ENCODE results near the gene OR7A5. TPM values are rescaled to one million over a fixed set of nuclear protein-coding genes. Genes with fewer than 3 reads are reported as not detected.

OR7A5 gene
- total RNA-seq = not detected

DNA sequence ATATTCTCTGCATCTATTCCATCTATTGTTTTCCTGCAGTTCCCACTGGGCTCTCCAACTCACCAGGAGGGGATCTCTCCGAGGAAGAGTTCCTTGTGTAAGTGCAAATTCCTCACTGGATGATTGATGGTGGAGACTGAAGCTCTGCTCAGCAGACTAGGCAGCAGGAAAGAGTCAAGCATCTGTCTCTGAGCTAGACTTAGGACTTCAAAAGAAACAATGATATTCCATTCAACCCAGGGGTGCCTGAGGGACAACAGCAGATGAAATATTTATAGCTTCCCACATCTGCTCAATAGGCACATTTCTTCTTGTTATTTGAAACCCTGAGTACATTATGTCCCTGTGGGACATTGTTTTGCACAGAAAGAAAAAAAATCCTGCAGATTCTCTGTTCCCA is at the start of gene OR7A5, which contains the start of gene OR7C1:
Gene OR7A5 (minus strand): TSS at position 175 of the 400 bp plus-strand sequence. CDS start 6,944 bp downstream, outside the sequence.
Gene OR7C1 (minus strand): TSS at position 175 of the 400 bp plus-strand sequence. CDS start 35,049 bp downstream, outside the sequence.
- Mint-ChIP-seq H3K4me1 (no peaks in the 10 kb centered on the region), H3K27ac (no peak within 1 kb of the TSS), H3K36me3 (ENCODE audit: low read depth) (no peaks in the 10 kb centered on the region), H3K9me3 (no peaks in the 10 kb centered on the region), H3K4me3 (no peak within 1 kb of the TSS), H3K27me3 (peaks cover 8% of the 10 kb centered on the region)
- ATAC-seq (replicated peaks) = no peak

DNA sequence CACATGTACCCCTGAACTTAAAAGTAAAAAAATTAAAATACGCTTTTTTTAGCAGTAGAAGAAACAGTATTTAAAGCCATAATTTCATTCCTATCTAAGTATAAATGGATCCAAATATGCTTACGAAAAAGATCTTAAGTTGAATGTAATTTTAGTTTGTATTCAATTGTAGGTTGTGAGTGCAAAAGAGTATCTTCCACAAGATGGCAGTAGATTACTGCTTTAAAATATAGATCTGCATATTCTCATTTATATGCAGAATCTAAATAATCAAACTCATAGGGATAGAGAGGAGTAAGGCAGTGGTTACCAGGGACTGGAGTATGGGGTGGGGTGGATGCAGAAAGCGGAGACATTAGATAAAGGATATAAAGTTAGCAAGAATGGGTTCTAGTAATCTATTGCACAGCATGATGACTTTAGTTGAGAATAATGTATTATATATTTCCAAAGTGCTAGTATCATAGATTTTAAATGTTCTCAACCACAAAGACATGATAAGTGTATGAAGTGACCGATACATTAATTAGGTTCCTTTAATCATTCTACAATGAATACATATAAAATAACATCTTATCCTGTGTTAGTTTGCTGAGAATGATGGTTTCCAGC is 36.7 kb upstream of the OR7A5 start:
- Mint-ChIP-seq H3K36me3 (ENCODE audit: low read depth) (no peaks in the 10 kb centered on the region), H3K4me1 (no peaks in the 10 kb centered on the region), H3K27ac (no peak overlapping the region), H3K4me3 (no peak overlapping the region), H3K9me3 (no peaks in the 10 kb centered on the region), H3K27me3 (peaks cover 48% of the 10 kb centered on the region)
- no peak for ATAC-seq (replicated peaks)

- Mint-ChIP-seq H3K36me3 (ENCODE audit: low read depth) (no peaks in the 10 kb centered on the region), H3K4me1 (no peaks in the 10 kb centered on the region)
- no peak for ATAC-seq (replicated peaks)
Observed at GRCh38 chr19:14868497-14868896, 33.5 kb upstream of the OR7A5 start.

DNA sequence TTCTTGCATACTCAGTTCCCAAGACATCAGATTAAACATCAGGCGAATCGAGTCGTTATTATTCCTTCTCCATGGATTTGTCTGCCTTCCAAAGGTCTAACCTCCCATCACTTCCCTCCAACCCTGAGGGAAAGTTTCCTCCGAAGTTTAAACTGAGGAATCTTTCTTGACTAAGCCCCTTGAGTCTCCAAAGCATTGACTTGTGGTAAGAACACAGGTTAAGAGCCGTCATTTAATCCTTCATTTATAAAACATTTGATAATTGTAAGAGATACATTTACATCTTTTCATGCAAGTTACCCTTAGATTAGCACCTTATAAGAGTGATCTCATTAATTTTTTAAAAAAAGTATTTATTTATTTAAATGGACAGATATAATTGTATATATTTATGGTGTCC is 13.8 kb upstream of the OR7A5 start, which contains the start of gene OR7A10:
Gene OR7A10 (minus strand): TSS at position 101 of the 400 bp plus-strand sequence. CDS start 7,045 bp downstream, outside the sequence.
- H3K9me3 Mint-ChIP-seq = no peaks in the 10 kb centered on the region

More at GRCh38 chr19:14868497-14868896, 33.5 kb upstream of the OR7A5 start:
- peaks cover 53% of the 10 kb centered on the region for H3K27me3 Mint-ChIP-seq
- H3K4me3 Mint-ChIP-seq = no peak overlapping the region
- no peaks in the 10 kb centered on the region for H3K9me3 Mint-ChIP-seq
- H3K27ac Mint-ChIP-seq = no peak overlapping the region

DNA sequence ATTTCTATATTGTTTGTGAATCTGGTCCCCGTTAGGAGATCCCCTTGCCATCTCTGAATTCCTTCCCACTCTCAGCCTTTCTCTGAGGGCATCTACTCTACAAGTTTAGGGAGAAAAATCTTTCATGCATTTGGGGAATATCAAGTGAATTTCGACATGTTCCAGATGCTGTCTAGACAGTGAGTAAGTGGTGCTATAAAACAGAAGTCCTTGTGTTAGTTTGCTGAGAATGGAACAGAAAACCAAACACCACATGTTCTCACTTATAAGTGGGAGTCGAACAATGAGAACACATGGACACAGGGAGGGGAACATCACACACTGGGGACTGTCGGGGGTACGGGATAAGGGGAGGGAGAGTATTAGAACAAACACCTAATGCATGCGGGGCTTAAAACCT is 8.6 kb upstream of the OR7A5 start:
- Mint-ChIP-seq H3K27ac (no peak overlapping the region), H3K4me3 (no peak overlapping the region), H3K36me3 (ENCODE audit: low read depth) (no peaks in the 10 kb centered on the region), H3K9me3 (no peaks in the 10 kb centered on the region), H3K4me1 (no peaks in the 10 kb centered on the region), H3K27me3 (peaks cover 32% of the 10 kb centered on the region)
- ATAC-seq (replicated peaks) = no peak

More for the DNA sequence above, 13.8 kb upstream of the OR7A5 start, which contains the start of gene OR7A10:
- H3K4me1 Mint-ChIP-seq = no peaks in the 10 kb centered on the region
- ATAC-seq (replicated peaks) = no peak
- no peak within 1 kb of the TSS for H3K4me3 Mint-ChIP-seq
- no peak within 1 kb of the TSS for H3K27ac Mint-ChIP-seq
- peaks cover 44% of the 10 kb centered on the region for H3K27me3 Mint-ChIP-seq
- H3K36me3 Mint-ChIP-seq (ENCODE audit: low read depth) = no peaks in the 10 kb centered on the region

DNA sequence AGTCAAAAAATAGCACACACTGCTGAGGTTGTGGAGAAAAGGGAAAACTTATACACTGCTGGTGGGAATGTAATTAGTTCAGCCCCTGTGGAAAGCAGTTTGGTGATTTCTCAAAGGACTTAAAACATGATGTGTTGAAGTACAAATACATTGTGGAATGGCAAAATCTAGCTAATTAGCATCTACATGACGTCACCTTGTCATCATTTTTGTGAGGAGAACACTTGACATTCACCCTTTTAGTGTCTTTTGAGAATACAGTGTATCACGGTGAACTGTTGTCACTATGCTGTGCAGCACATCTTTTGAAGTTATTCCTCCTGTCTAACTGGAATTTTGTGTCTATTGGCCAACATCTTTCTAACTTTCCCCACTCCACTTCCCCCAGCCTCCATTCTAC is 8.2 kb upstream of the OR7A5 start:
- no peaks in the 10 kb centered on the region for H3K36me3 Mint-ChIP-seq (ENCODE audit: low read depth)
- H3K27ac Mint-ChIP-seq = no peak overlapping the region
- no peaks in the 10 kb centered on the region for H3K9me3 Mint-ChIP-seq
- H3K27me3 Mint-ChIP-seq = peaks cover 29% of the 10 kb centered on the region
- ATAC-seq (replicated peaks) = no peak
- no peaks in the 10 kb centered on the region for H3K4me1 Mint-ChIP-seq
- no peak overlapping the region for H3K4me3 Mint-ChIP-seq

GRCh38 chr19:14840206-14840605 is 5.2 kb upstream of the OR7A5 start:
- no peak overlapping the region for H3K4me3 Mint-ChIP-seq
- no peaks in the 10 kb centered on the region for H3K4me1 Mint-ChIP-seq
- no peak overlapping the region for H3K27ac Mint-ChIP-seq
- no peaks in the 10 kb centered on the region for H3K36me3 Mint-ChIP-seq (ENCODE audit: low read depth)
- H3K9me3 Mint-ChIP-seq = no peaks in the 10 kb centered on the region
- ATAC-seq (replicated peaks) = no peak
- peaks cover 25% of the 10 kb centered on the region for H3K27me3 Mint-ChIP-seq

DNA sequence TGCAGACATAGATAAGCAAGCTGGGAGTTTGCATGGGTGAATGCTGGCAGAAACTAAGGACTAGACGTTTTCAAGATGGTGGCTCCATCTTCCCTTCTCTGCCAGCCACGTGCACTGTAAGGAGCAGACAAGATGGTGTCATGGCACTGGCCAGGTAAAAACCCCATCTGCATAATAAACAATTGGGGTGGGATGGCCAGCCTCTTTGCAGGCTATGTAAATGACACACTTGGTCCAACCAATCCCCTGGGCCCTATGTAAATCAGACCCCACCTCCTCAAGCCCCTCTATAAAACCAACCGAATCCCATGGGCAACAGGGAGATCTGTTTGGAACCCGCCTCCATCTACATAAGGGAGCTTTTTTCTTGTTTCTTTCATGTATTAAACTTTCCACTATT is 2.4 kb upstream of the OR7A5 start:
- Mint-ChIP-seq H3K4me1 (no peaks in the 10 kb centered on the region), H3K36me3 (ENCODE audit: low read depth) (no peaks in the 10 kb centered on the region), H3K27ac (no peak overlapping the region), H3K4me3 (no peak overlapping the region), H3K9me3 (no peaks in the 10 kb centered on the region), H3K27me3 (peaks cover 12% of the 10 kb centered on the region)
- no peak for ATAC-seq (replicated peaks)

- Mint-ChIP-seq H3K4me3 (no peak overlapping the region), H3K9me3 (no peaks in the 10 kb centered on the region), H3K27ac (no peak overlapping the region), H3K4me1 (no peaks in the 10 kb centered on the region), H3K27me3 (peaks cover 24% of the 10 kb centered on the region), H3K36me3 (ENCODE audit: low read depth) (no peaks in the 10 kb centered on the region)
- no peak for ATAC-seq (replicated peaks)
Observed at GRCh38 chr19:14830702-14831101, 4.3 kb downstream of the OR7A5 start.

DNA sequence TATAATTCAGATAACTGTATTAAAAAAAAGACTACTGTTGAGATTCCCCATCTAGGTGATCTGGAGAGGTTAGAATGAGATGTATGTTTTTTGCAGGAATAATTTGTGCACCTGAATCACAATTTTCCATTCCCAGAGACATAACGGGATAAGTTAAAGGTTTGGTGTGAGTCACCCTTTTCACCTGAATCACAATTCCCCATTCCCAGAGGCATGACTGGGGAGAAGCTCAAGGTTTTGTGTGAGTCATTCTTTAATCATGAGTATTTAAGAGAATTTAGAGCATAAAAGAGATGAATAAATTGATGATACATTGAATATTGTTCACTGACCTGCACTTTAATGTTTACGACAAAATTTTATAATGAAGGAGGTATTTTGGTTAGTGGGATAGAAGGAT is 9.0 kb downstream of the OR7A5 start:
- Mint-ChIP-seq H3K4me1 (no peaks in the 10 kb centered on the region), H3K4me3 (no peak overlapping the region), H3K9me3 (no peaks in the 10 kb centered on the region), H3K27ac (no peak overlapping the region), H3K36me3 (ENCODE audit: low read depth) (no peaks in the 10 kb centered on the region), H3K27me3 (peaks cover 38% of the 10 kb centered on the region)
- no peak for ATAC-seq (replicated peaks)

DNA sequence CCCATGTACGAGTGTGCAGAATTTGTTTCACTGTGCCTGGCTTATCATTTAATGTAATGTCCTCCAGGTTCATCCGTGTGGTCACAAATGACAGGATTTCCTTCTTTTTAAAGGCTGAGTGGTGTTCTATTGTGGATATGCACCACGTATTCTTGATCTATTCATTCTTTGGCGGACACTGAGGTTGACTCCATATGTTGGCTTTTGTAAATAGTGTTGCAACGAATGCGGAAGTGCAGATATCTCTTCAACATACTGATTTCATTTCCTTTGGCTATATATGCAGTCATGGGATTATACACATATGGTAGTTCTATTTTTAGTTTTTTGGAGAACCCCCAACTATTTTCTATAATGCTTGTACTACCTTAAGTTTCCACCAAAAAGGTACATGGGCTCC is 13.0 kb downstream of the OR7A5 start:
- no peak for ATAC-seq (replicated peaks)
- Mint-ChIP-seq H3K9me3 (no peaks in the 10 kb centered on the region), H3K27me3 (peaks cover 34% of the 10 kb centered on the region), H3K4me3 (no peak overlapping the region), H3K27ac (no peak overlapping the region), H3K36me3 (ENCODE audit: low read depth) (no peaks in the 10 kb centered on the region), H3K4me1 (no peaks in the 10 kb centered on the region)

GRCh38 chr19:14818588-14818987 is 16.4 kb downstream of the OR7A5 start:
- no peak overlapping the region for H3K27ac Mint-ChIP-seq
- no peak overlapping the region for H3K4me3 Mint-ChIP-seq
- no peaks in the 10 kb centered on the region for H3K4me1 Mint-ChIP-seq
- H3K27me3 Mint-ChIP-seq = peaks cover 14% of the 10 kb centered on the region
- no peak for ATAC-seq (replicated peaks)
- H3K36me3 Mint-ChIP-seq (ENCODE audit: low read depth) = no peaks in the 10 kb centered on the region
- H3K9me3 Mint-ChIP-seq = no peaks in the 10 kb centered on the region

GRCh38 chr19:14817052-14817451 is 17.9 kb downstream of the OR7A5 start:
- ATAC-seq (replicated peaks) = no peak
- H3K4me3 Mint-ChIP-seq = no peak overlapping the region
- no peaks in the 10 kb centered on the region for H3K4me1 Mint-ChIP-seq
- peaks cover 14% of the 10 kb centered on the region for H3K27me3 Mint-ChIP-seq
- H3K27ac Mint-ChIP-seq = no peak overlapping the region
- no peaks in the 10 kb centered on the region for H3K36me3 Mint-ChIP-seq (ENCODE audit: low read depth)
- no peaks in the 10 kb centered on the region for H3K9me3 Mint-ChIP-seq

DNA sequence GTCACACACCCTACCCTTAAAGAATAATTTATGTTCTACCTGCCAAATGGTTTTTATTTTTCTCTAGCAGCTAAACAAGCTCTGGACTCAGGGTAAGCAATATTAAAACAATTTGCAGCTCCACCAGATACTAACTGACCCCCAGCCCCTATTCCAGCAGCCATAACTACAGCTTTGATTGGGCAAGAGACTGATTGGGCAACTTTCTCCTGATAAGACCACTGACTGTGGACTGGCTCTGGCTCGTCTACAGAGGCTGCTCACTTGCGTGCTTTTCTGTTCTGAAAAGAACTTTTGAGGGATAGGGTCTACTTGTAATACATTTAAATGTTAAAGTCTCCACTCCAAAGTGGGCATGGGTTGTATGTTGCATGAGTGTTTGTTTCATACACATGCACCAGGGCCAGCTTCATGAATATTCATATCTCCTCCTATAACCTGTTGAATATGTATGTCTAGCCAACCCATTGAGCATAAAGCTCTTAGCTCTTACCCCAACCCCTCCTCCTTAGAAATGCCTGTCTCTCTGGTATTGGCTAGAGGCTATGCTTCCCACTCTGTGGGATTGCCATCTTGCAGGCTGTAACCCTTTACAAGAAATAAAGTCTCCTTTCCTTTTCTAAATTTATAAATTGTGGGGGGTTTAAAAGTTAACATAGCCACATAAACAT is 19.9 kb downstream of the OR7A5 start:
- no peaks in the 10 kb centered on the region for H3K4me1 Mint-ChIP-seq
- H3K27me3 Mint-ChIP-seq = peaks cover 3% of the 10 kb centered on the region
- no peak overlapping the region for H3K4me3 Mint-ChIP-seq
- no peak for ATAC-seq (replicated peaks)
- H3K27ac Mint-ChIP-seq = no peak overlapping the region
- no peaks in the 10 kb centered on the region for H3K36me3 Mint-ChIP-seq (ENCODE audit: low read depth)
- no peaks in the 10 kb centered on the region for H3K9me3 Mint-ChIP-seq

All from activated T-helper 17 cell treated with anti-CD3 and anti-CD28 coated beads, Interleukin-2, amount 50 U/mL, for 72 hours (primary cell).